Fibroblast of gingiva (primary cell): ENCODE results near the gene CUBN.

Experiments
- DNase-seq: peaks from one replicate; pipeline ENCODE4 v3.0.0-alpha.2; 2011; ENCODE audit warnings: low read depth

The CUBN gene

DNA sequence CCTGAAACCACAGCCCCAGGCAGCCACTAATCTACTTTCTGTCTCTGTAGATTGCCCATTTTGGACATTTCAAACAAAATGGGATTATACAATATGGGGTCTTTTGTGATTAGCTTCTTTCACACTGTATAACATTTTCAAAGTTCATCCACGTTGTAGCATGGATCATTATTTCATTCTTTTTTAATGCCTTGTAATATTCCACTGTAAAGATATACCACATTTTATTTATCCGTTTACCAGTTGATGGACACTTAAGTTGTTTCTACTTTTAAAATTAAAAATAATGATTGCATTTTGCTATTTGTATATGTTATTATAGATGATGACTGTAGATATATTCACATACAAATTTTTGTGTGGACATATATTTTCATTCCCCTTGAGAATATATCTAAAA is 60.7 kb downstream of the CUBN start:
- no peak for DNase-seq

DNA sequence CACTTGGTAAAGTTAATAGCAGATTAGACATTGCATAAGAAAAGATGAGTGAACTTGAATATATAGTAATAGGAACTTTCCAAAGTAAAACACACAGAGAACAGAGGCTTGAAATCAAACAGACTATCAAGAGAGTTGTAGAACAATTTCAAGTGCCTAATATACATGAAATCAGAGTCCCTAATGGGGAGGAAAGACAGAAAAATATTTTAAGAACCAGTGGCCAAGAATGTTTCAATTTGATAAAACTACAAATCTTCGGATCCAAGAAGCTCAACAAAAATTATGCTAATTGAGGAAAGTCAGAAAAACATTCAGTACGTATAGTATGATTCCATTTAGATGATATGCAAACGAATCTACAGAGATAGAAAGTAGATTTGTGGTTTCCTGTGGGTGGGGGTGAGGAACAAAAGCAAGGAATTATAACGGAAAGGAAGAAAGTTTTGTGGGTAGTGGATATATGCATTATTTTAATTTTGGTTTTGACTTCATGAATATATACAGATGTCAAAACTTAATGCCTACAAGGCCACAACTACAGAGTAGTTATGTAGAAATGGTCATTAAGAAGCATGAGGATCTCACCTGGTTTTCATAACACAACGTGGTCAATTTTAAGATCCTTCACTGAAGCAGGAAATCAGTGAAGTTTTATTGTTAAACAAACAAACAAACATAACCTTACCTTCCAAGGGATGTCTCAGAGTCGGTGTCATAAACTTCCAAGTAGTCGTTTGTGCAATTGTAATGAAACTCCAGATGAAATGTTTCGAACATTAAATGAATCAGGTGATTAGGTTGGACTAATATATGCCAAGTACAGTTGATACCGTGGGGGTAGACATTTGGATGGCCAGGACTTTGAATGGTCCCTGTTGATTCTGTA is 62.0 kb downstream of the CUBN start:
- DNase-seq, result no peak

DNA sequence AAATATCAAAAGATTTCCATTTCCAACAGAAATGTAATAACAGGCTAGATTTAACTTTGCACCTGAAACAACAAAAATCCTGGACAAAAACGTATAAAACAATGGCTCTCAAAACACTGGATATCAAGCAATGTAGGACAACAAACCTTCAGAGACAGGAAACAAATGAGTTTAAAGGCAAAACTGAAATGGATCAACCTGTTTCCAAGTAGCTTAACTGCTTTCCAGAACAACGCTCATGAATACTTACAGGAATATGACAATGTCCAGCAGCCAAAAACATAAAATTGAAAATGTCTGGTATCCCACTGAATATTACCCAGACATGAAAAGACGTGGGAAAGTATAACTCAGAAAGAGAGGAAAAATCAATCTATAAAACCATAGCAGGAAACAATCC is 62.8 kb downstream of the CUBN start:
- no peak for DNase-seq

DNA sequence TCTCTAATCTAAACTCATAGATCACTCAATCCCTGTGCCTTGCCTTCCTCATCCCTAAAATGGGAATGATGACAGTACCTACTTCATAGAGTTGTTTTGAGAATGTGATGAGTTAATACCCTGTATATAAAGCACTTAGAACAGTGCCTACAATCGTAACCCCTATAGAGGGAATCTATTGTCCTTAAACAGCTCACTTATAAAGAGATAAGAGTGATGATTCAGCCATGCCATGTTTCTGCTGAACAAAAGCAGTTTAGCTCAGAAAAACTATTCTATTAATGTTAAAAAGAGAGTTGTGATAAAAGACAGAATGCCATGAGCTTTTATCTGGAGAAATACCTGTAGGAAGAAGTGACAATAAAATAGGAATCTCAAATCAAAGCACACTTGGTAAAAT is 63.6 kb downstream of the CUBN start:
- no peak for DNase-seq

DNA sequence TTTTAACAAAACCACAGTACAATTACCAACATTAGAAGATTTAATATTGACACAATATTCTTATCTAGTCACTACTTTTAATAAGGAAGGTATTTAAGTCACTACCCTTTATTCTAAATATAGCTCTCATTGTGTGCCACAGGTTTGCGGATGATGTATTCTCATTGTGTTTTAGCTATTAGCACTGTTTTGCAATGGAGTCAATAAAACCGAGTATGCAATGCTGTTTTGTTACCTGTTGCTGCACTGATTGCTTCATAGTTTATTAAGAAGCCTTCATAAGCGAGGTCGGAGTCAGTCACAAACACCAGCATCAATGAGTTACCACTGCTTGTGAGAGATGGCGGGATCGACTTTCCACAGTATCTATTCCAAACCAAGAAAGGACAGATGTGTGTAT is 64.3 kb downstream of the CUBN start:
- no peak for DNase-seq

DNA sequence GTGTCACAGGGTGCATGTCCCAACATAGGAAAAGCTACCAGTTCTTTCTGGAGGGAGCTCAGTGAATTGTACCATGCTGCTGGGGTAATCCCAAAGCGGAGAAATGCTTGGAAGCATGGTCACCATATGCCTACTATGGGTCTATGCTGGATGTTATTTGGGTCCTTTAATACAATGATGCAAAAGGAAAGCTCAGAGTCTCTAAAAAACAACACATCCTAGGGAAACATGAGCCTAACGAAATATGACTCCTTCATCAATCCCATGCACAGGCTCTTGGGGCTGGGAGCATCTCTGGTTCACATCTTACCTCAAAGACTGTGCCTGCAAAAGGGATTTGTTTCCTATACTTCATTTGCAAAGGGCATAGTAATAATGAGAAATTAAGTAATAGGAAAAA is 65.2 kb downstream of the CUBN start:
- peak; percentile 22 for DNase-seq

DNA sequence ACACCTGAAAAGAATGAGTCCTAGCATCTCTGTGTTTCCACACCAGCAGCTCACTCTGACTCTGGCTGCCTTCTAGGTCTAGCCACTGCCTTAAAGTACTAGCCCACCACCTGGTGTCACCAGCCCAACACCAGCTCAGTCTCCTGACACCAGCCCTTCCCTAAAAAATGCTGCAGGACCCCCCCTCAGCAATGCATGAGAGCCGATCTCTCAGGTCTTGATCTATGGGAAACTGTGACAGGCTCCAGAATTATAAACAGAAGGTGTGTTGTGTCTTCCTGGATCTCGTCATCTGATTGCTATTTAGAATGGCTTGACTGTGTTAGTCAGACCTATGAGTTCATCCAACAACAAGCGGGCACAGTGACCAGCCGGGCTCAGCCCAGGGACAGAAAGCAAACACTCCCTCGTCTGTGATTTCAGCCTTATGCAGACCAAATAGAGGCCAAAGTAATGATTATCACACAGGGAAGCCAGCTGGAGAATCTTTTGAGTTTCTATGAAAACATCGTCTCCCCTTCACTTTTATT is 66.6 kb downstream of the CUBN start:
- DNase-seq, result peak; percentile 81

DNA sequence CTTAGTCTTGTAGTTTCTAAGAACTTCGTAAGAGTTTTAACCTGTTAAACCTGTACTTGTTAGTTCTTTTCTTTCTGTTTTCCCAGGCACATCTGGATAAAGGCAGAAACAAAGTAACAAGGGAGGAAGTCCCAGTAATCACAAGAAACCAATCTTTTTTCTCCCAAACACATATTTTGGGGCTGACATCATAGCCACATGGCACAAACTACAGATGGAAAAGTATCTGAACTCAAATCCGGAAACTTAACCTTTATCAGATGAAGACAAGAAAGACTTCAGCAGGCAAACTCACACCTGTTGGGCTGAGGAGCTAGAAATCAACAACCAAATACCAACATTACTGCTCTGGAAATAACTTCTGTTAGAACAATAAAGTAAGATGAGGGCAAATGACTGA is 67.1 kb downstream of the CUBN start:
- DNase-seq, result peak; percentile 79

DNA sequence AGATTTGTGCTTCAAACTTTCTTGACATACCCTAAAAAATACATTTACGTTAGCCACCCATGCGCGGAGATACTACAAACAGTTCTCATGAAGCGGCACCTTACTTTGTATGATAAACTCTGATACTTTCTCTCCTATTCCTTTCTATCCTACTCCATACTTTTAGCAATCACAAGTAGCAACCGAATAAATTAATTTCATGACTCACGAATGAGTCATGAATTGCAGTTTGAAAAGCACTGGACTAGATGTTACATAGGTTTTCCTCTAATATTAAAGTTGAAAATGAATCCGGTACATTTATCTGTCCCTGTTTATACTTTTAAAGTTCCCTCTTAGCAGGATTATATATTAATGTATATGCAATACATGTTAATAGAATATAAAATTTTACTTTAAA is 67.6 kb downstream of the CUBN start:
- DNase-seq, result peak; percentile 64

DNA sequence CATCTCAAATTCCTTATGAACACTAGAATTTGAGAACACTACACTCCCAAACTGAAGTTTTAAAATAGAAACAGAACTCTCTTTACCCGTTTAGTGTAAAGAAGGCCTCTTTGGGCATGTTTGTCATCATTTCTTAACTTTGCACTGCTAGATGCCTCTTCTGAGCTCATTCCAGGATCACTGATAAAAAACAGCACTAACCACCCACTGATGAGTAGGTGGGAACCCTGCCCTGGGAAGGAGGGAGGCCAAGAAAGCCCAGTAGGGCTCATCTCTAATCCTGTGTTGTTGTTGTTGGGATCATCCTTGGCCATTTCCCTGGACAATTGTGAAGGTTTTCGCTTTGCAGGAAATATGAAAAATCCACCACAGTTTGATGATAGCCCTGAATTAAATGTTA is 68.2 kb downstream of the CUBN start:
- DNase-seq, result peak; percentile 39

DNA sequence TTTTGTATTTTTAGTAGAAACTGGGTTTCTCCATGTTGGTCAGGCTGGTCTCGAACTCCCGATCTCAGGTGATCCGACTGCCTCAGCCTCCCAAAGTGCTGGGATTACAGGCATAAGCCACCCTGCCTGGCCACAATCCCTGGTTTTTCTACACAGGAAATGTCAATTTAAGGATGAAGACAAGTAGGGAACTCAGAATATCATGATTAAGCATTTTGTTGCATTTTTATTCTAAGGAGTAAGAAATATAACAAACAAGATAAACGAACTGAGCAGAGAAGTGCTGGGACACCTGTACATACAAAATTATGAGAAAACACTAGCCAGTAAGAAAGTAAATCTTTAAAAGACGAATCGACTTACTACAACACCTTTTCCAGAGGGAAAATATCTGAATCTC is 69.3 kb downstream of the CUBN start:
- DNase-seq, result no peak

DNA sequence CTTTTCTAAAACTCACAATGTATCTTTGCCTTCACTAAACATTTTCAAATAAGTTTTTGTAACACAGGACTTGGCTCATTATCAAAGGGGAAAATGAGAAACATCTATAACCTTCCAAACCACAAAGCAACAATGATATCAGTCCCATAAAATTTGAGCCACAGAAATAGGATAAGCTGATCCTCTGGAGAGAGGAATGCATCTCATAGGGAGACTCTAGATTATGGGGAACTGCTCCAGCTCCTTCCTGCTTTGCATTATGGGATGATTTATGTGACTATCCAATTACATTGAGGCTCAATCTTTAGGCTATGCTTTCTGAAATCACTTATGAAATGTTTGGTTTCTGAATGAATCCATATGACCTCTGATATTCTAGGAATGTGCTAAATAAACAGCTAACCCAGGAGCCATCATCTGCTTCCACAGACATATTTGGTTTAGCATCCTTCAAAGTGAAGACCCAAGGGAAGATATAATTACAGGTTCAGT is 70.4 kb downstream of the CUBN start:
- peak; percentile 99 for DNase-seq

DNA sequence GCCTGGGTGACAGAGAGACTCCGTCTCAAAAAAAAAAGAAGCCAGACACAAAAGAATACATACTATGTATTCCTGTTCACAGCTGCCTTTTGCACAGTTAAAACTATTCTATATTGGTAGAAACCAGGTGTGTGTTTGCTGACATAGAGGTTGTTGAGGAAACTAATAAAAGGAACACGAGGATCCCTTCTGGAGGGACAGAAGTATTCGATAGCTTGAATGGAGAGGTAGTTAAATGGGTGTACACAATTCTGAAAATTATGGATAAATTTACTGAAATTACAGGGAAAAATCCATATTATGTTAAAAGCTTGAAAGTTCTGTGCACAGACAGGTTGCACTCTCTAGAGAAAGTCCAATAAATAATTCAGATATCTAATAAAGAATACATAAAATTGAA is 71.5 kb downstream of the CUBN start:
- DNase-seq, result no peak

DNA sequence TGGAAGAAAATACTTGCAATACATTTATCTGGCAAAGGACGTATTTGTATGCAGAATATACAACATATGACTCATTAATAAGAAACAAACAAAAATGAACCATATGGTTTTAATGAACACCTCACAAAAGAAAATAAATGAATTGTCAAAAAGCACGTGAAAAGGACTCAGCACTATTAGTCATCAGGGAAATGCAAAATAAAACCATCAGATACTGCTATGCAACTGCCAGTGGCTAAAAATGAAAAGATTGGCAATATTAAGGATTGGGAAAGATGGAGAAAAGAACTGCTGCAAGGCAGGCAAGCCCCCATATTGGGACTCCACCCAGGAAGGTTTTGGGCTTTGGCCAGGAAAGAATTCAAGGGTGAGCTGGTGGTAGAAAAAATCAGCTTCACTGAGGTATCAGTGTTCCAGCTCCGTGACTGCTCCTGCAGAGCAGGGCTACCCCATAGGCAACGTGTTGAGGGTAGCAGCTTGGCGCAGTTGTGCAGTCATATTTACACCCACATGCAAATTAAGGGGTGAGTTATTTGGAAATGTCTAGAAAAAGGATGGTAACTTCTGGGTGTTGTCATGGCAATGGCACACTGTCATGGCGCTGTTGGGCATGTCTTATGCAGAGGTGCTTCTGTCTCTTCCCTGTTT is 72.7 kb downstream of the CUBN start:
- DNase-seq, result peak; percentile 93

DNA sequence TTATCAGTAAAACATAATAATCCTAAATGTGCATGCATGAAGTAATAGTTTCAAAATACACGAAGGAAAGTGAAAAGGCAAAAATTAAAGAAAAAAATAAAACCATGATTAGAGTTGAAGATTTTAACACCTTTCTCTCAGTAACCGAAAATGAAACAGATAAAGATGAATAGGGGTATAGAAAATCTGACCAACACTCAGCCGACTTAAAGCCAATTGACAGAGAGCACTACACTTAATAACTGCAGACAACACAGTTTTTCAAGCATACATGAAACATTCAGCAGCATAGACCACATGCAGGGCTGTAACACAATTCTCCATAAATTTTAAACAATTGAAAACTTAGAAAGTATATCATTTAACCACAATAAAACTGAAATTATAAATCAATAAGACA is 76.1 kb downstream of the CUBN start:
- DNase-seq, result no peak

DNA sequence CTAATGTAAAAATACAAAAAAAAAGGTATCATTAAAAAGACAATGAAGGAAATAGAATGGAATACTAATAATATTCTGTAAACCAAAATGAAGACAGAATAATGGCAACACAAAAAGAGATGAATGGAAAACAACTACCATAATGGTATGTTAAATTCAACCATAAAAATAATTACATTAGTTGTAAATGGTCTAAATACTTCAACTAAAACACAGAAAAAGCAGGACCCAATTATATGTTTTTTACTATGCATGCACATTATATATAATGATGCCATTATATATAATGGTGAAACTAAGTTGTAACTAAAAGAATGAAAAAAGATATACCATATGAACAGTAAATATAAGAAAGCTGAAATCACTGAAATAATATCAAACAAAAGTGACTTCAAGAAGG is 76.5 kb downstream of the CUBN start:
- no peak for DNase-seq

DNA sequence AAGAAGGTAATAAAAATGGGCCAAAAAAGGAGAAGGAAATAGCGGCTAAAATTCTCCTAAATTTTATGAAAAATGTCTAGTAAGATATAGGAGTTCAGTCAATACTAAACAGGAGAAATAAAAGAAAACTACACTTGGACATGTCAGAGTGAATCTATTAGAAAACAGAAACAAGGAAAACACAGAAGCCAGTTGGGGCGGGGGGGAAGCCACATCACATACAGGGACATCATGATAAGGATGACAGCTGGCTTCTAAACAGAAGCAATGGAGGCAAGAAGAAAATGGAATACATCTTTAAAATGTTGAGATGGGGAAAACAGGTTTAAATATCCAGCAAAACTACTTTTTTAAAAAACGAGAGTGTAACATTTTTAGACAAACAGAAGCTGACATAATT is 77.8 kb downstream of the CUBN start:
- no peak for DNase-seq

DNA sequence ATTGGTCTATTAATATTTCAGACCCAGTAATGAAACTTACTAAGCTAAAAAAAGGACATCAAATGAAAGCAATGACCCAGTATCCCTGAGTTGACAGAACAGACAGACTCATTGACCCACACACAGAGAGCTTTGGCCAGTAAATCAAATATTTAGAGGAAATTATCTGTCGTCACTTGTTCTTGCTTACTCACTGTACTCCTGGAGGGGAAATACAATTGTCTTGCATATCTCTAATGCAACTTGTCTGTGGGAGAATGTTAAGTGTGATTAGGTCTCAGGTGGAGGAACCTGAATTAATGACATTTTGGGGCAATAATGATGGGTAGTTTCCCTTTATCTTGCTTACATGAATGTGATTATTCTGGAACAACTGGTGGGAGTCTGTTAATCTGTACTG is 80.4 kb downstream of the CUBN start:
- no peak for DNase-seq

DNA sequence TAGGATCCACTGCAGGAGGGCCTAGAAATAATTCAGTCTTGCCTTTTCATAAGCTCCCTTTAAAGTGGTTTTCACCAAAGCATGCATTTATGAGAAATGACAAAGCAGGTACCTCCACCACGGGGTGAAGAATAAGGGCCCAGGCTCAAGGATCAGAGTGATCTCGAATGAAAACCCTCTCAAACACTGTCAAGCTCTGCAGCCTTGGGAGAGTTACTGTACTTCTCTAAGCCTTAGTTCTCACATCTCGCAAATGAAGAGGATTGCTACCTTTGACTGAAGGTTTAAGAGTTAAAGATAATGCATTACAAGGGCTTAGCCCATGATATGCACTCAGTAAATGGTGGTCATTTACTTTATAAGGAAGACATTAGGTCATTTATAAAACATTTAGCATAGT is 81.7 kb downstream of the CUBN start:
- no peak for DNase-seq

DNA sequence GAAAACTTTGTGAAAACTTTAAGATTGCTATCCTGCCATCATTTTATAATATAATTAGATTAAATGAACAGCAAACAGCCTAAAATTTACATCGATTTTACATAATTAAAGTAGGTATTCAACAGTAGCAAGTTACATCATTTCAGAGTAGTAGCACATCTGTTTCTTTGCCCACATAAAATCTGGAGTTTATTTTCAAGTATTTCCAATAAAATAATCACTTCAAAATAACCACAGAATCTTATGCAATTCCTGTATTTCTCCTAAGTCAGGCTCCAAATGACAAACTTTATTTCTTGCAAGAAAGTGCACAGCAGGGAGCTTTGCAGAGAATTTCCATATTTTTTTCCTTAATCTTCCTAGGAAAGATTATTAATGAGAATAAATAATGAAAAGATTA is 82.6 kb downstream of the CUBN start:
- peak; percentile 43 for DNase-seq

DNA sequence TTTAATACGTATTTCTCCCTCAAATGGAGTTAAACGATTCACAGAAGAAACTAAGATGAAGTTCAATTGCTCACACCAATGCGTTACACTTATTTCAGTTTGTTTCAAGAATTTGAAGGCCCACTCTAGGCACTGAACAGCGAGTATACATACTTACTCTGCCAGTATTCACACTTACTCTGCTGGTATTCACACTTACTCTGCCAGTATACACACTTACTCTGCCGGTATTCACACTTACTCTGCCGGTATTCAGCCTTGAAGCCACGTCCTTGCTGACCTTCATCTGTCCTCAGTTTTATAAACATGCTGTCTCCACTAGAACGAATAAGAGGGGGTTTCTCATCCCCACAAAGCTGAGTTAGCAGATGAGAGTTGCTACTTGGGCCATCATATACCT is 86.0 kb downstream of the CUBN start:
- DNase-seq, result no peak

DNA sequence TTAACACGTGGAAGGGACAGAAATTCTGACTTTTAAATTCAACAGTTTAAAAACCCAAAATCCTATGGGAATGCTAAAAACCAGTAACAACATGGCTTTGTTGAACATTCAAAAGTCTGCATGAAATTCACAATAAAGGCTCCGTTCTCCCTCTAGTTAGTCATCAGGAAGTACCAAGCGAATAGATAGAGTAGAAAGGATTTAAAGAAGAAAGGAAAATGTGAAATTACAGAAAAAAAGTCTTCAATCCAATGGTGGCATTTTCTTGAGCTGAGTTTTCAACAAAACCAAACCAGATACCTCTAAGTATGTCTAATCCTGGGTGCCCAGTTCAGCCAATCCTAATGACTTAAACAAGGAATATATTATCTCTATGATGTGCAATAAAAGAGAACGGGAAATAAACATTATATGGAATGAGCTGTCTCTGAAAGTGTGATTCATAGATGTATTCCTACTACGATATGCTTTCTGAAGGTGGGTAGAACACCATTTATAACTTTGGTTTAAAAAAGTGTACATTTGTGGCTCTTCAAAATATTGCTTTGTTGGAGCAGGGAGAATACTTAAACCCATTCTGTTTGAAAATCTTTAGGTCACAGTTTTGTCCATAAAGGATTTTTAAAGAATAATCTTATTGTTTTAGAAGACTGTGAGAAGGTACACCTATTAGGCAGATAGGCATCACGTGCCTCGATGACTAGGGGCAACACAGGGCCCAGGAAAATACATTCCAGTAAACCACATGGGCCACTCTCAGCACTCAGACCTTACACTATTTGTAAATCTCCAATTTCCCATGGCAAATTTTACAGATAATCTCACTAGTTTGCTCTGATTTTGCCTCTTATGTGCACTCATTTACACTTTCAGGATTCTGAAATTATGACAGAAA is 87.7 kb downstream of the CUBN start:
- DNase-seq, result no peak
